Stimulated activated CD4-positive, alpha-beta T cell treated with anti-CD3 and anti-CD28 coated beads, TNF-alpha, amount 100 ng/mL, for 24 hours (primary cell): ENCODE data around the gene ZNF778.

Experiments
- DNase-seq, 3 experiments: peaks; one replicate each; pipeline ENCODE4 v3.0.0-alpha.2; 2020; ENCODE audit warnings: low read depth in 3 of 3

The ZNF778 gene

GRCh38 chr16:89275837-89276720 is 58.6 kb downstream of the ZNF778 start:
- DNase-seq: no peak

GRCh38 chr16:89277049-89277448 is 59.5 kb downstream of the ZNF778 start:
- no peak for DNase-seq

- no peak for DNase-seq
These were observed 60.3 kb downstream of the ZNF778 start for GRCh38 chr16:89277641-89278341.

GRCh38 chr16:89278441-89279240 is 61.1 kb downstream of the ZNF778 start:
- DNase-seq: no peak

- no peak for DNase-seq
These were observed 62.4 kb downstream of the ZNF778 start for GRCh38 chr16:89279666-89280481.

GRCh38 chr16:89280546-89281188 is 63.2 kb downstream of the ZNF778 start:
- no peak for DNase-seq

- DNase-seq: no peak
These were observed 63.7 kb downstream of the ZNF778 start for GRCh38 chr16:89281189-89281577.

- DNase-seq: no peak
These were observed 64.3 kb downstream of the ZNF778 start for GRCh38 chr16:89281829-89282228.

- no peak for DNase-seq
These were observed 65.0 kb downstream of the ZNF778 start for GRCh38 chr16:89282523-89282922.

- no peak for DNase-seq
These were observed 65.9 kb downstream of the ZNF778 start for GRCh38 chr16:89283449-89283848.

GRCh38 chr16:89285381-89285780 is 67.9 kb downstream of the ZNF778 start:
- DNase-seq: no peak

- no peak for DNase-seq
These were observed 68.6 kb downstream of the ZNF778 start for GRCh38 chr16:89286096-89286495.
